Mucosa of rectum (tissue), 2 donors: Measurements from ENCODE around the gene NOXO1.

Experiments
- H3K27ac ChIP-seq, 2 donors: one replicate each; pipeline ENCODE4 v1.7.0; 2013; ENCODE audit warnings: inconsistent platforms in 2 of 2, low read depth in 2 of 2, low read length in 2 of 2
- H3K27me3 ChIP-seq, 2 donors: one replicate each; pipeline ENCODE4 v1.7.0; 2013; ENCODE audit warnings: low read length in 2 of 2; ENCODE audit not compliant: control insufficient read depth in 2 of 2, insufficient read depth in 2 of 2
- H3K36me3 ChIP-seq, 2 donors: one replicate each; pipeline ENCODE4 v1.7.0; 2013; ENCODE audit warnings: low read length in 2 of 2; ENCODE audit not compliant: control insufficient read depth in 2 of 2, insufficient read depth in 2 of 2
- H3K4me1 ChIP-seq, 2 donors: one replicate each; pipeline ENCODE4 v1.7.0; 2013; ENCODE audit warnings: low read length in 2 of 2, mild to moderate bottlenecking in 1 of 2; ENCODE audit not compliant: control insufficient read depth in 2 of 2, insufficient read depth in 2 of 2
- H3K4me3 ChIP-seq, 2 donors: one replicate each; pipeline ENCODE4 v1.7.0; 2013; ENCODE audit warnings: low read length in 2 of 2
- H3K9ac ChIP-seq, 2 donors: one replicate each; pipeline ENCODE4 v1.7.0; 2013; ENCODE audit warnings: low read length in 2 of 2, low read depth in 1 of 2, mild to moderate bottlenecking in 1 of 2
- H3K9me3 ChIP-seq, 2 donors: one replicate each; pipeline ENCODE4 v1.7.0; 2013; ENCODE audit warnings: low read length in 2 of 2; ENCODE audit not compliant: control insufficient read depth in 2 of 2
- donor health status: healthy.
- donor health status: Normal muscosa, but diverticular disease.

NOXO1 gene

GRCh38 chr16:1981398-1981836, at the start of gene NOXO1:
Gene NOXO1, minus strand, starts transcription at chr16:1981469. Its CDS starts 290 bp downstream, at chr16:1981179.
- no peaks in the 10 kb centered on the region for H3K9me3 ChIP-seq
- H3K4me3 ChIP-seq, result peak within 1 kb of the TSS; percentile 57 to 61
- H3K27ac ChIP-seq, result peak within 1 kb of the TSS; percentile 96 to 98
- peaks cover 0 to 14% of the 10 kb centered on the region in 2 donors for H3K27me3 ChIP-seq
- peak within 1 kb of the TSS; percentile 66 to 86 for H3K9ac ChIP-seq
- peaks cover 24% of the 10 kb centered on the region in 2 donors for H3K36me3 ChIP-seq
- peaks cover 58 to 68% of the 10 kb centered on the region in 2 donors for H3K4me1 ChIP-seq

- Histone ChIP-seq H3K27ac (no peak overlapping the region), H3K4me1 (peaks cover 12 to 27% of the 10 kb centered on the region in 2 donors), H3K27me3 (no peaks in the 10 kb centered on the region), H3K36me3 (peaks cover 2 to 4% of the 10 kb centered on the region in 2 donors), H3K4me3 (no peak overlapping the region), H3K9me3 (no peaks in the 10 kb centered on the region), H3K9ac (no peak overlapping the region)
These were observed 48.8 kb upstream of the NOXO1 start for GRCh38 chr16:2030036-2030435.

GRCh38 chr16:2029350-2029749, 48.1 kb upstream of the NOXO1 start:
- no peaks in the 10 kb centered on the region for H3K9me3 ChIP-seq
- peaks cover 8 to 25% of the 10 kb centered on the region in 2 donors for H3K4me1 ChIP-seq
- H3K27ac ChIP-seq, result no peak overlapping the region
- H3K27me3 ChIP-seq, result no peaks in the 10 kb centered on the region
- H3K9ac ChIP-seq, result no peak overlapping the region
- peaks cover 2 to 4% of the 10 kb centered on the region in 2 donors for H3K36me3 ChIP-seq
- H3K4me3 ChIP-seq, result no peak overlapping the region

- H3K9ac ChIP-seq, result no peak overlapping the region
- peaks cover 2 to 4% of the 10 kb centered on the region in 2 donors for H3K36me3 ChIP-seq
- H3K4me3 ChIP-seq, result peak overlapping the region in 1 of 2 donors; percentile 44
- H3K4me1 ChIP-seq, result peaks cover 11 to 21% of the 10 kb centered on the region in 2 donors
- H3K27me3 ChIP-seq, result no peaks in the 10 kb centered on the region
- H3K9me3 ChIP-seq, result no peaks in the 10 kb centered on the region
- no peak overlapping the region for H3K27ac ChIP-seq
These were observed 47.5 kb upstream of the NOXO1 start for GRCh38 chr16:2028620-2029220.

- peaks cover 2 to 4% of the 10 kb centered on the region in 2 donors for H3K36me3 ChIP-seq
- H3K27ac ChIP-seq, result peak overlapping the region in 1 of 2 donors; percentile 13
- no peaks in the 10 kb centered on the region for H3K9me3 ChIP-seq
- H3K9ac ChIP-seq, result peak overlapping the region in 1 of 2 donors; percentile 56
- no peaks in the 10 kb centered on the region for H3K27me3 ChIP-seq
- H3K4me1 ChIP-seq, result peaks cover 12 to 21% of the 10 kb centered on the region in 2 donors
- H3K4me3 ChIP-seq, result peak overlapping the region; percentile 80 to 81
These were observed 46.9 kb upstream of the NOXO1 start for GRCh38 chr16:2028146-2028545.

- Histone ChIP-seq H3K9ac (peak overlapping the region; percentile 56 to 68), H3K27me3 (no peaks in the 10 kb centered on the region), H3K36me3 (peaks cover 2 to 4% of the 10 kb centered on the region in 2 donors), H3K4me3 (peak overlapping the region; percentile 80 to 81), H3K4me1 (peaks cover 17 to 27% of the 10 kb centered on the region in 2 donors), H3K27ac (peak overlapping the region; percentile 21 to 52), H3K9me3 (no peaks in the 10 kb centered on the region)
These were observed 46.0 kb upstream of the NOXO1 start for GRCh38 chr16:2027024-2028010.

- H3K4me3 ChIP-seq, result peak within 1 kb of the TSS; percentile 80 to 81
- H3K27me3 ChIP-seq, result no peaks in the 10 kb centered on the region
- H3K4me1 ChIP-seq, result peaks cover 17 to 27% of the 10 kb centered on the region in 2 donors
- H3K9ac ChIP-seq, result peak within 1 kb of the TSS; percentile 56 to 68
- H3K9me3 ChIP-seq, result no peaks in the 10 kb centered on the region
- H3K27ac ChIP-seq, result peak within 1 kb of the TSS; percentile 21 to 56
- H3K36me3 ChIP-seq, result peaks cover 2 to 4% of the 10 kb centered on the region in 2 donors
These were observed 45.3 kb upstream of the NOXO1 start, which contains the start of gene NHERF2 for GRCh38 chr16:2026461-2027023. Gene NHERF2, plus strand, starts transcription at chr16:2026902. Its CDS starts 104 bp downstream, at chr16:2027006.

- Histone ChIP-seq H3K9ac (peak overlapping the region in 1 of 2 donors; percentile 33), H3K4me3 (peak overlapping the region; percentile 38 to 45)
These were observed 44.7 kb upstream of the NOXO1 start for GRCh38 chr16:2025878-2026460.

GRCh38 chr16:2025251-2025650, 44.0 kb upstream of the NOXO1 start:
- Histone ChIP-seq H3K9ac (no peak overlapping the region), H3K27me3 (peaks cover 4 to 5% of the 10 kb centered on the region in 2 donors), H3K4me3 (no peak overlapping the region), H3K4me1 (peaks cover 17 to 31% of the 10 kb centered on the region in 2 donors), H3K27ac (no peak overlapping the region), H3K36me3 (peaks cover 2 to 4% of the 10 kb centered on the region in 2 donors), H3K9me3 (no peaks in the 10 kb centered on the region)

More at GRCh38 chr16:2025878-2026460, 44.7 kb upstream of the NOXO1 start:
- peaks cover 2 to 4% of the 10 kb centered on the region in 2 donors for H3K36me3 ChIP-seq
- H3K27ac ChIP-seq, result peak overlapping the region in 1 of 2 donors; percentile 56
- no peaks in the 10 kb centered on the region for H3K27me3 ChIP-seq
- peaks cover 17 to 27% of the 10 kb centered on the region in 2 donors for H3K4me1 ChIP-seq
- H3K9me3 ChIP-seq, result no peaks in the 10 kb centered on the region
